Adrenal gland (tissue), 12 donors: ENCODE results near the gene SETD9. TPM values are rescaled to one million over a fixed set of nuclear protein-coding genes. Genes with fewer than 3 reads are reported as not detected.

ENCODE experiments used
- DNase-seq, 7 donors: peaks; one replicate each; pipeline ENCODE4 v3.0.0-alpha.2; 2019 to 2020
- H3K27ac ChIP-seq, 5 donors: fragments of 200-600 bp; sonication (generic) in 4 of 5; 1 replicate in 3 of 5; 2 replicates in 2 of 5; pipeline versions ENCODE4 v1.5.1 to v1.8.0; 2016 to 2020; ENCODE audit warnings: mild to moderate bottlenecking in 1 of 5
- H3K27me3 ChIP-seq: fragments of 200-600 bp; 2 replicates; pipeline ENCODE4 v1.8.0; 2021
- H3K36me3 ChIP-seq, 2 donors: fragments of 200-600 bp; replicated peaks in 1 of 2; 1 replicate in 1 of 2; 2 replicates in 1 of 2; pipeline versions ENCODE4 v1.5.1 to v1.8.0; 2018 to 2022
- H3K4me1 ChIP-seq, 2 donors: fragments of 200-600 bp; replicated peaks in 1 of 2; 1 replicate in 1 of 2; 2 replicates in 1 of 2; pipeline versions ENCODE4 v1.5.1 to v1.8.0; 2018 to 2021
- H3K4me3 ChIP-seq, 4 donors: fragments of 200-600 bp; sonication (generic) in 3 of 4; one replicate each; pipeline ENCODE4 v1.5.1; 2016 to 2018
- H3K9me3 ChIP-seq, 3 donors: fragments of 200-600 bp; sonication (generic) in 1 of 3; replicated peaks in 1 of 3; 1 replicate in 2 of 3; 2 replicates in 1 of 3; pipeline versions ENCODE4 v1.5.1 to v1.8.0; 2016 to 2021
- CTCF ChIP-seq, 6 experiments: fragments of 450-650 bp in 4 of 6; fragments of 200-600 bp in 2 of 6; sonication (generic) in 1 of 6; IDR thresholded peaks; 1 replicate in 5 of 6; 2 replicates in 1 of 6; pipeline versions ENCODE4 v1.5.1 to v1.8.0; 2016 to 2021; ENCODE audit warnings: antibody characterized with exemption in 6 of 6, mild to moderate bottlenecking in 2 of 6, moderate library complexity in 1 of 6
- POLR2A ChIP-seq, 2 donors: fragments of 450-650 bp; IDR thresholded peaks; one replicate each; pipeline ENCODE4 v1.6.1; 2017; ENCODE audit warnings: antibody characterized with exemption in 2 of 2, mild to moderate bottlenecking in 2 of 2, moderate library complexity in 1 of 2
- whole genome bisulfite sequencing, 4 donors: extraction: QIAGEN DNeasy Blood & Tissue Kit in 2 of 4; methylation state at CpG; one replicate each; pipeline versions ENCODE4 v1.1.5 to v1.1.7; 2013 to 2017; 5-methylcytosine and 5-hydroxymethylcytosine counted together
- intact Hi-C, 2 donors: fragments of 100-400 bp; cut with DNase I; formaldehyde crosslinking; loops; one replicate each; pipeline versions ENCODE4 v1.14.1 to v1.15.0; 2022 to 2023
- polyA plus RNA-seq, 3 donors: library from polyadenylated mRNA; stranded (reverse); fragments of 200-250 nt in 2 of 3; fragments of 350-450 nt in 1 of 3; fragmentation: Illumina TruSeq in 1 of 3; extraction: RNeasy Lipid Tissue Mini Kit (QIAGEN cat#74804) in 1 of 3; gene quantifications; one replicate each; pipeline ENCODE4 v1.2.3, GENCODE V29; 2013 to 2014
- total RNA-seq, 9 donors: library from RNA; depleted of rRNA in 4 of 9; stranded (reverse); fragments of >200 nt in 4 of 9; fragments of 120-200 nt in 1 of 9; fragmentation: NEBNext Ultra II Directional in 1 of 9; extraction: Animal tissue kit (Norgen Biotek cat#: 25700) in 1 of 9; gene quantifications; one replicate each; pipeline versions ENCODE4 v1.1.0 to v1.2.4, GENCODE V29; 2013 to 2023
- donor health status: healthy with polysubstance abuse.
- donor health status: Bipolar disorder and iron deficiency.
- donor health status: DM: yes; HTN: yes; CAD: no.
- donor health status: DM: no; HTN: no; CAD: no.
- donor health status: DM: no; HTN: no; CAD: no.
- donor health status: DM: yes; HTN: yes; CAD: no.

The SETD9 gene
- total and polyA plus RNA-seq, 12 donors: 3.5 to 21.0 (median 10.1) TPM; not detected in 1

GRCh38 chr5:56922922-56923321, 13.5 kb downstream of the SETD9 start:
- no peak for DNase-seq
- Histone ChIP-seq H3K4me1 (no peaks in the 10 kb centered on the region), H3K4me3 (no peak overlapping the region), H3K9me3 (no peaks in the 10 kb centered on the region), H3K27ac (no peak overlapping the region), H3K36me3 (peaks cover 0 to 42% of the 10 kb centered on the region in 2 donors), H3K27me3 (no peaks in the 10 kb centered on the region)
- WGBS, 4 donors: 97 to 98% (median 97%) methylated on average over 6 of the region's 6 CpGs
- no peak for TF ChIP-seq CTCF (IDR thresholded peaks at IDR 0.05)
- no peak for TF ChIP-seq POLR2A (IDR thresholded peaks at IDR 0.05)
- intact Hi-C loops: no loop called here

GRCh38 chr5:56934325-56934724, 24.9 kb downstream of the SETD9 start:
- H3K9me3 ChIP-seq: no peaks in the 10 kb centered on the region
- H3K4me3 ChIP-seq: no peak overlapping the region
- DNase-seq: no peak
- TF ChIP-seq CTCF (IDR thresholded peaks at IDR 0.05) (no peak), POLR2A (IDR thresholded peaks at IDR 0.05) (no peak)
- intact Hi-C loops: no loop called here
- H3K27me3 ChIP-seq: no peaks in the 10 kb centered on the region
- no peaks in the 10 kb centered on the region for H3K4me1 ChIP-seq
- no peak overlapping the region for H3K27ac ChIP-seq
- 77 to 100% (median 89%) methylated on average over 1 of the region's 1 CpG for WGBS, 4 donors
- H3K36me3 ChIP-seq: peaks cover 0 to 73% of the 10 kb centered on the region in 2 donors

GRCh38 chr5:56938858-56939257, 29.5 kb downstream of the SETD9 start:
- intact Hi-C loops: no loop called here
- Histone ChIP-seq H3K9me3 (no peaks in the 10 kb centered on the region), H3K4me3 (no peak overlapping the region), H3K36me3 (peaks cover 0 to 75% of the 10 kb centered on the region in 2 donors), H3K27ac (no peak overlapping the region), H3K4me1 (no peaks in the 10 kb centered on the region), H3K27me3 (no peaks in the 10 kb centered on the region)
- no peak for DNase-seq
- 53 to 88% (median 73%) methylated on average over 1 of the region's 1 CpG for WGBS, 4 donors
- TF ChIP-seq POLR2A (IDR thresholded peaks at IDR 0.05) (no peak), CTCF (IDR thresholded peaks at IDR 0.05) (no peak)

GRCh38 chr5:56941981-56942380, 32.6 kb downstream of the SETD9 start:
- H3K36me3 ChIP-seq: peaks cover 0 to 60% of the 10 kb centered on the region in 2 donors
- 22 to 46% (median 36%) methylated on average over 1 of the region's 1 CpG for WGBS, 4 donors

More at GRCh38 chr5:56941981-56942380, 32.6 kb downstream of the SETD9 start:
- Histone ChIP-seq H3K4me1 (no peaks in the 10 kb centered on the region), H3K4me3 (no peak overlapping the region), H3K9me3 (no peaks in the 10 kb centered on the region), H3K27me3 (no peaks in the 10 kb centered on the region), H3K27ac (no peak overlapping the region)
- DNase-seq: no peak
- no peak for TF ChIP-seq CTCF (IDR thresholded peaks at IDR 0.05)
- TF ChIP-seq POLR2A (IDR thresholded peaks at IDR 0.05): no peak
- intact Hi-C loops: no loop called here
